ENCODE data around the gene RPS10.
"Not testable (repeated sequence)": the region's sequence is repeated elsewhere in the genome, so short reads cannot be mapped to it uniquely, and the experiment has no call there.

RPS10 gene

DNA sequence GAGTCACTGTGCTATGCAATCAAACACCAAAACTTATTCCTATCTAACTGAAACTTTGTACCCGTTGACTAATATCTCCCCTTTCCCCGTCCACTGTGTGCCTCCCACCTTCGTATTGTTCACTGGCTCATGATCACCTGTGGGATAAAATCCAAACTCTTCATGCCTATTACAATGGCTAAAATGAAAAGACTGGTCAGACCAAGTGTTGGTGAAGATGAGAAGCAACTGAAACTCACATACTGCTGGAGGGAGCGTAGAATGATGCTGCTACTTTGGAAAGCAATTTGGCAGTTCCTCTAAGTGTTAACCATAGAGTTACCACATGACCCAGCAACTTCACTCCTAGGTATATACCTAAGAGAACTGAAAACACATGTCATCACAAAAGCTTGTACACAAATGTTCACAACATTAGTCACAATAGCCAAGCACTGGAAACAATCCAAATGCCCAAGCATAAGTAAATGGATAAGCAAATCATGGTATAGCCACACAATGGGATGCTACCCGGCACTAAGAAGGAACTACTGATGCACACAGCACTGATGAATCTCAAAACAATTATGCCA lies 13.1 kb downstream of the RPS10 start:
- POLR2A ChIA-PET = no interaction called here
- CTCF ChIA-PET = no interaction called here
- no peak for DNase-seq (ENCODE audit: extremely low spot score)
- TF ChIP-seq, protein P1, sequence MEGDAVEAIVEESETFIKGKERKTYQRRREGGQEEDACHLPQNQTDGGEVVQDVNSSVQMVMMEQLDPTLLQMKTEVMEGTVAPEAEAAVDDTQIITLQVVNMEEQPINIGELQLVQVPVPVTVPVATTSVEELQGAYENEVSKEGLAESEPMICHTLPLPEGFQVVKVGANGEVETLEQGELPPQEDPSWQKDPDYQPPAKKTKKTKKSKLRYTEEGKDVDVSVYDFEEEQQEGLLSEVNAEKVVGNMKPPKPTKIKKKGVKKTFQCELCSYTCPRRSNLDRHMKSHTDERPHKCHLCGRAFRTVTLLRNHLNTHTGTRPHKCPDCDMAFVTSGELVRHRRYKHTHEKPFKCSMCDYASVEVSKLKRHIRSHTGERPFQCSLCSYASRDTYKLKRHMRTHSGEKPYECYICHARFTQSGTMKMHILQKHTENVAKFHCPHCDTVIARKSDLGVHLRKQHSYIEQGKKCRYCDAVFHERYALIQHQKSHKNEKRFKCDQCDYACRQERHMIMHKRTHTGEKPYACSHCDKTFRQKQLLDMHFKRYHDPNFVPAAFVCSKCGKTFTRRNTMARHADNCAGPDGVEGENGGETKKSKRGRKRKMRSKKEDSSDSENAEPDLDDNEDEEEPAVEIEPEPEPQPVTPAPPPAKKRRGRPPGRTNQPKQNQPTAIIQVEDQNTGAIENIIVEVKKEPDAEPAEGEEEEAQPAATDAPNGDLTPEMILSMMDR (IDR thresholded peaks at IDR 0.05; ENCODE audit: control extremely low read depth, extremely low read depth, low read depth, missing control alignments) = no peak

DNA sequence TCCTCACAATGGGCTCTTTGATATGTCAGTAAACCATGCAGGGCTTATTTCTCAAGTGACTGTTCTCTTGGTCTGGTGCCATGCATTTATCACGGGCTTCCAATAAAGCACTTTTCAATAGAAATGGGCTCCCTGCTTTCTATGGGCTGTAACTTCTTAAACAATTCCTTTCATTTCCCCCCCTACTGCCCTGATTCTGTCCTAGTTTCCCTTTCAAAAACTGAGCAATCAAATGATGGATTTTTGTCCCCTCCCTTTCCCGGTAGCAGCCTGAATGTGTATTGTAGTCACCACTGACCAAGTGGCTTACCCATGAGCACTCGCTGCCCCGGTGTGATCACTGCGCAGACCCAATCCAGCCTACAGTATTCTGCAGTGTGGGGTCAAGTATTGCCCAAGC lies 13.9 kb downstream of the RPS10 start:
- no peak for DNase-seq (ENCODE audit: extremely low spot score)
- POLR2A ChIA-PET = no interaction called here
- TF ChIP-seq, protein P1 (IDR thresholded peaks at IDR 0.05; ENCODE audit: control extremely low read depth, extremely low read depth, low read depth, missing control alignments) = no peak
- CTCF ChIA-PET = no interaction called here

DNA sequence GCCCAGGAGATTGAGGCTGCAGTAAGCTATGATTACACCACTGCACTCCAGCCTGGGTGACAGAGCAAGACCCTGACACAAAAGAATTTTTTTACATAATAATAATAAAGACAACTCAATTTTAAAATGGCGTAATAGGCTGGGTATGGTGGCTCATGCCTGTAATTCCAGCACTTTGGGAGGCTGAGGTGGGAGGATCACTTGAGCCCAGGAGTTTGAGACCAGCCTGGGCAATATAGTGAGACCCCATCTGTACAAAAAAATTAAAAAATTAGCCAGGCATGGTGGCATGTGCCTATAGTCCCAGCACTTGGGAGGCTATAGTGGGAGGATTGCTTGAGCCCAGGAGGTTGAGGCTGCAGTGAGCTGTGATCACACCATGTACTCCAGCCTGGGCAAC lies 18.0 kb downstream of the RPS10 start:
- CTCF ChIA-PET; DNase-seq (ENCODE audit: extremely low spot score): not testable (repeated sequence)
- POLR2A ChIA-PET = interaction anchor here (1.1 kb wide), 1 partner anchor 18 kb away, joined by 7 read pairs; no protein-coding TSS in a partner anchor

DNA sequence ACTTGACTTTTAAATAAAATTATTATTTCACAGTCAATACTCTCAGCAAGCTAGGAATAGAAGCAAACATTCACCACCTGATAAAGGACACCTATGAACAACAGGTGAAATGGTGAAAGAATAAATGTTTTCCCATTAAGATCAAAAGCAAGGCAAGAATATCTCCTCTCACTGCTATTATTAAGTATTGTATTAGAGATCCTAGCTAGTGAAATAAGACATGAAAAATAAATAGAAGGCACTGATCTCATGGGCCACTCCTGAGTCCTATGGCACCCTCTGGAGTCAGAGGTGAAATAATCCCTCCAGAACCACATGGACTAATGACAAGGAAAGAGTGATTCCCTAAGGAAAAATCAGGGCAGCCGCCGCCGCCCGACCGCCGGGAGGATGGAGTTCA lies 29.4 kb downstream of the RPS10 start:
- ChIA-PET CTCF (interaction anchor here (2.0 kb wide), 1 partner anchor 18 kb away, joined by 9 read pairs; no protein-coding TSS in a partner anchor), POLR2A (no interaction called here)
- DNase-seq (ENCODE audit: extremely low spot score) = no peak
- TF ChIP-seq, protein P1 (IDR thresholded peaks at IDR 0.05; ENCODE audit: control extremely low read depth, extremely low read depth, low read depth, missing control alignments) = no peak

DNA sequence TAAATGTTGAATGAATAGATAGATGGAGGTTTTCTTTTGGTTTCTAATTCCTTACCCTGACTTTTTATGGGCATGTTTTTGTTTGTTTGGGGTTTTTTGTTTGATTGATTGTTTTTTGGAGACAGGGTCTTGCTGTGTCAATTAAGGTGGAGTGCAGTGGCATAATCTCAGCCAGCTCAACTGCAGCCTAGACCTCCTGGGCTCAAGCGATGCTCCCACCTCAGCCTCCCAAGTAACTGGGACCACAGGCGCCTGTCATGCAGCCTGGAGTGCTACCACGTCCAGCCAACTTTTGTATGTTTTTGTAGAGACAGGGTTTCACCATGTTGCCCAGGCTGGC lies 31.9 kb downstream of the RPS10 start:
- CTCF ChIA-PET = interaction anchor here (1.1 to 5.8 kb wide), 5 partner anchors 21 to 198 kb away, joined by 3 to 40 read pairs (median 8); partner anchors contain the start of gene SMIM29
- POLR2A ChIA-PET = no interaction called here
- DNase-seq (ENCODE audit: extremely low spot score) = no peak
- TF ChIP-seq, protein P1 (IDR thresholded peaks at IDR 0.05; ENCODE audit: control extremely low read depth, extremely low read depth, low read depth, missing control alignments) = no peak

DNA sequence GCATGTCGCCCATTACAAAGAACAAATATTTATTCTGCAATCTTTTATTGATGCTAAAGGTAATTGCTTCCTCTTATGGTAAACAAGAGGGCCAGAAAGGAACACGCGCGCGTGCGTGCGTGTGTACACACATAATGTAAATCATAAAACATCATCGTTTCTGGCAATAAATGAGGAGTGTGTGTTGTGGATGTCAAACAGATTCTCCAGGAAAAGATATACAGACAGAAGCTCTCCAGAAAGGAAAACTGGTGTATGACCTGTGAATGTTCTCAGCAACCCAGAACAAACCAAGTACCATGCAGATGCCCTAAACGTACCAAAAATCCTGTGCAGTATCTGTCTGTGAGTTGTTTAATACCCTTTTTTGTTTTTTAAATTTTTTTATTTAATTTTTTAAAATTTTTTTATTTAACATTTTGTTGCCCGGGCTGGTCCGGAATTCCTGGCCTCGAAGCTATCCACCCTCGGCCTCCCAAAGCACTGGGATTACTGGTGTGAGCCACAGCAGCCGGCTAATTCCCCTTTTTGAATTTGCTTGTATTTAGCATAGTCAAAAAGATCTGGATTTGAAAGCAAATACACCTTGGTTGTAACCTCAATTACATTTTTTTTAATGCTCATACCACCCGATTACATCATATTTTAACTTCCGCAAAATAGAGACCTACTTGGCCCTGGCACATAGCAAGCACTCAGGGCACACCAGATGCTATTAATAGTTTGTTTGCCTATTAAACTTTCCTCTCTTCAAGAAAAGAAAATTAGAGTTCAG lies 32.5 kb downstream of the RPS10 start:
- ChIA-PET CTCF (interaction anchor here (0.9 to 5.8 kb wide), 6 partner anchors 22 to 198 kb away, joined by 3 to 40 read pairs (median 6); partner anchors contain the start of gene SMIM29), POLR2A (no interaction called here)
- TF ChIP-seq, protein P1 (IDR thresholded peaks at IDR 0.05; ENCODE audit: control extremely low read depth, extremely low read depth, low read depth, missing control alignments) = no peak
- no peak for DNase-seq (ENCODE audit: extremely low spot score)

Data from GM10248 (cell line).